OCI-LY1 (cell line): ENCODE data around the gene MEIKIN.

Experiments
- EZH2 ChIP-seq: fragments of 200-600 bp; sonication (generic), shearing (Covaris generic); IDR thresholded peaks from 2 replicates; pipeline ENCODE4 v1.8.0; 2017; ENCODE audit warnings: borderline replicate concordance, mixed run types, mild to moderate bottlenecking, antibody characterized with exemption, low read length, moderate library complexity, mixed read lengths
- TF ChIP-seq, protein P1 (sequence below): fragments of 200-600 bp; sonication (generic), shearing (Covaris generic); IDR thresholded peaks from 2 replicates; pipeline ENCODE4 v1.5.1; 2017; ENCODE audit warnings: mild to moderate bottlenecking, antibody characterized with exemption, low read length, moderate library complexity, mixed read lengths

GRCh38 chr5:131810510-131811249 lies 134.8 kb downstream of the MEIKIN start:
- TF ChIP-seq, protein P1, sequence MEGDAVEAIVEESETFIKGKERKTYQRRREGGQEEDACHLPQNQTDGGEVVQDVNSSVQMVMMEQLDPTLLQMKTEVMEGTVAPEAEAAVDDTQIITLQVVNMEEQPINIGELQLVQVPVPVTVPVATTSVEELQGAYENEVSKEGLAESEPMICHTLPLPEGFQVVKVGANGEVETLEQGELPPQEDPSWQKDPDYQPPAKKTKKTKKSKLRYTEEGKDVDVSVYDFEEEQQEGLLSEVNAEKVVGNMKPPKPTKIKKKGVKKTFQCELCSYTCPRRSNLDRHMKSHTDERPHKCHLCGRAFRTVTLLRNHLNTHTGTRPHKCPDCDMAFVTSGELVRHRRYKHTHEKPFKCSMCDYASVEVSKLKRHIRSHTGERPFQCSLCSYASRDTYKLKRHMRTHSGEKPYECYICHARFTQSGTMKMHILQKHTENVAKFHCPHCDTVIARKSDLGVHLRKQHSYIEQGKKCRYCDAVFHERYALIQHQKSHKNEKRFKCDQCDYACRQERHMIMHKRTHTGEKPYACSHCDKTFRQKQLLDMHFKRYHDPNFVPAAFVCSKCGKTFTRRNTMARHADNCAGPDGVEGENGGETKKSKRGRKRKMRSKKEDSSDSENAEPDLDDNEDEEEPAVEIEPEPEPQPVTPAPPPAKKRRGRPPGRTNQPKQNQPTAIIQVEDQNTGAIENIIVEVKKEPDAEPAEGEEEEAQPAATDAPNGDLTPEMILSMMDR = peak; percentile 25; the same call in 1 of the 2 replicates
- TF ChIP-seq EZH2 = no peak
